GM18520 (cell line): ENCODE results near the gene AGPAT3.

Source experiments
- ATAC-seq: cut with Tn5 transposase; IDR thresholded peaks from one replicate; pipeline ENCODE4 v1.9.1; 2021; ENCODE audit not compliant: unreplicated experiment

Gene AGPAT3

DNA sequence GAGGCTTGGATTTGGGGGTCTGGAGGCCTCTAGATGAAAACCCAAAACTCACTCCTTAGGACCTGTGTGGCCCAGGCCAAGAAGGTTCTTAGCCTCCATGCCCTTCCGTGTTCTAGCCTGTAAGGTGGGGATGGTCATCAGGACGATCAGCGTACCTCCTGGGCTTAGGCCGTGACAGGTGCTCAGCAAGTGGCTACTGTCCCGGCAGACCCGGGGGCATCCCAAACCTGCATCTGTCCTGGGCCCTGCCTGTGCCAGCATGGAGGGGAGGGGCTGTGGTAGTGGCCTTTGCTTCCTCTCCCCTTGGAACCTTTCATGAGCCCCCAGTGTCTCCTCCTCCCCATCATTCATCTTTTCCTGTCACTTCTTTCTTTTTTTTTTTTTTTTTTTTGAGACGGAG, 124.4 kb downstream of the AGPAT3 start:
- ATAC-seq: no peak

DNA sequence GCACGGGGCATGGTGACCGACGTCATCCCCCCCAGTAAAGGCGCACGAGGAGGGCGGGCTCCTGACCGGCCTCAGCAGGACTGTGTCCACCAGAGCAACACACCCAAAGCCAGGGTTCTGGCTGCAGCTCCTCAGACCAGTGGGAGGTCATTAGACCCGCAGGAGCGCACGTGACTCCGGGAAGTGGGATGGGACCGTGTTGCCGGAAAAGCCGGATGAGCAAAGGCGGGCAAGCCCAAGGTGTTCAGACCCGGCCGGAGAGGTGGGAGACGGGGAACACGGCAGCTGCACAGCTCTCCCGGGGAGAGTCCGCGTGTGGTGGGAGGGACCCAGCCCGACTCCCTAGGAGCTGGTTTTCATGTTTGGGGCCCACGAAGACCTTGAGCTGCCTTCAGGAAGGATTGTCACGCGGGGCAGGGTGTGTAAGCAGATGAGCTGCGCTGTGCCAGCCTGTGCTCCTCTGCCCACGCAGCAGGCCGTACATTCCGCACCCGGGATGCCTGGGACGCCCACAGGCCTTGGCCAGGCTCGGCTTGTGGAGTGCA, 126.5 kb downstream of the AGPAT3 start:
- ATAC-seq: no peak

DNA sequence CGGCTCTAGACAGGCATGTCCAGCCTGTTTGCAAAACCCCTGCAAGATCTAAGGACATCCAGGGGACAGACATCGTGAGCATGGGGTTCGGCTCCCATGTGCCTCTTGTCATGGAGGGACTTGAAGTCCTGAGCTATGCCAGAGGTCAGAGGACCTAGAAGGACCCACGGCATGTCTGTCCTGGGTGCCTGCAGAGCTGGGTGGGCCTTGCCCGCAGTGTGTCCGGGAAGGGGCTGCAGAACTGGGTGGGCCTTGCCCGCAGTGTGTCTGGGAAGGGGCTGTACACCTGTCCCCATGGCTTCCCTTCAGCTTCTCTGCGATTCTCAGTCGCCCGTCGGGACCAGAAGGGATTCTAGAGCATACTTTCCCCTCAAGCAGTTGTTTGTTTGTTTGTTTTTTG, 127.1 kb downstream of the AGPAT3 start:
- no peak for ATAC-seq

DNA sequence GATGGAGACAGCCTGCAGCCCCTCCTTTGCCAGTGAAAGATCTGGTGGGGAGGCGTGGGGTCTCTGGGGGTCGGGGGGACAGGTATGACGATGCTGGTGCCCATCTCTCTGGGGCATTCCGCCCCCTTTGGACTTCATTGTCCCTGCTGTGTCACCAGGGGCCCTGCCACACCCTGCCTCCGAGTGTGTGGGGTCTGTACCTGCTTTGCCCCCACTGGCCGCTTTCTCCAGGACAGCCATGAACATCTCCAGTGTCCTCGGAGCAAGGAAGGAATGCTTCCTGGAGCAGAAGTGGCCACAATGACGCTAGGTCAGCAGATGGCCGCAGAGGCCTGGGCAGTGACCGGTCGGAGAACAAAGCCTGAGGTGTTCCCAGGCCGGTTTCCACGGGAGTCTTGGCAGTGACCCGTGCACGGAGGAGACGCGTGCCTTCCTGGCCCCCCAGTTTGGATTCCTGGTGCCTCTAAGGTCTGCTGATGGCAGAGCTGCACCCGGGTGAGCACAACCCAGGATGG, 128.5 kb downstream of the AGPAT3 start:
- ATAC-seq: no peak

DNA sequence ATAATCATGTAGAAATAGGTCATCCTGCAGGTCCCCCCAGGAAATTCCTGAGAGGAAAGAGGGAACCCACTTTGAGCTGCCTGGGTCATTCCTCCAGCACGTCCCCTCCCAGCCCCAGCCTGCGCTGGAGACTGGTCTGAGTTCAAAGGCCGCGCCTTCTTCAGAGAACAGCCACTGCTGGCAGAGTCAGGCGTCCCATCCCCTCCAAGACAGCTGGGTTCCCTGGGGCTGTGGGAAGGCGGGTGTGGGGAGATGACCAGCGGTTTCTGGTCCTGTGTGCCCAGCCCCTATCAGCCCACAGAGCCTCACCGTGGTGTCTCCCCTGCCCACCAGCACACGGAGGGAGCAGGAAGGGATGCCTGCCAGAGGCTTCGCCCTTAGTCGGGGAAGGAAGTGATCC, 129.1 kb downstream of the AGPAT3 start:
- ATAC-seq: no peak

DNA sequence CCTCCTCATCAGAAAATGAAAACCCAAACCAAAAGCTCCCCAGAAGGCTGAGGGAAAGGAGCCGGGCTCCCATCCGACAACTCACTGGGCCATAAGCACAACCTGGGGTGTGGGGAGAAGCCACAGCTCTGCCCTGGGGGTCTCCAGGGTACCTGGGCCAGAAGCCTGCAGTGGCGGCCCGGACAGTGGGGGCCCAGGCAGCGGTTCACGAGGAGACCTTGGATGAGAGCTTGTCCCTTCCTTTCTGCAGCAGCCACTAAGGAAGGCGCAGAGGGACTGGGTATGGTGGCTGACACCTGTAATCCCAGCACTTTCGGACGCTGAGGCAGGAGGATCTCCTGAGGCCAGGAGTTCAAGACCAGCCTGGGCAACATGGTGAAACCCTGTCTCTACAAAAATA, 129.6 kb downstream of the AGPAT3 start:
- ATAC-seq: no peak

DNA sequence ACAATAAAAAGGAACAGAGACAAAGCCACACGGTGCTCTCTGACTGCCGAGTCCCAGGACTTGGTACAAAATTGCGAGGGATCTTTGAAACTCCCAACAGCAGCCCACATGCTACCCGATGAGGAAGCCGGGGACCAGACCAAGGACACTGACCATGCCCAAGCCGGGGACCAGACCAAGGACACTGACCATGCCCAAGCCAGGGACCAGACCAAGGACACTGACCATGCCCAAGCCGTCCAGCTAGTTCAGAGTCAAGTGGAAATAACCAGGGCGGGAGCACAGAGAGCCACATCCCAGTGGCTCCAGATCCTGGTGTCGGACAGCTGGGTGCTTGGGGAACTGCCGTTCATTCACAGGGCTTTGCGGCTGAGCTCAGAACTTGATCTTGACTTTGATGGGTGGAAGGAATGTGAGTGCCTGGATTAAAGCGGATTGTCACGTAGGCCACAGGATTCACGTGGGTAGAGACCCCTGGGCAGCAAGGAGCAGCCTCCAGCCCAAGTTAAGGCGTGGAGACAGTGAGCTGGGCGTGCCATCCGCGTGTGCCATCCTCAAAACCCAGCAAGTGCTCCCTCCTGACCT, 130.6 kb downstream of the AGPAT3 start:
- ATAC-seq: no peak

DNA sequence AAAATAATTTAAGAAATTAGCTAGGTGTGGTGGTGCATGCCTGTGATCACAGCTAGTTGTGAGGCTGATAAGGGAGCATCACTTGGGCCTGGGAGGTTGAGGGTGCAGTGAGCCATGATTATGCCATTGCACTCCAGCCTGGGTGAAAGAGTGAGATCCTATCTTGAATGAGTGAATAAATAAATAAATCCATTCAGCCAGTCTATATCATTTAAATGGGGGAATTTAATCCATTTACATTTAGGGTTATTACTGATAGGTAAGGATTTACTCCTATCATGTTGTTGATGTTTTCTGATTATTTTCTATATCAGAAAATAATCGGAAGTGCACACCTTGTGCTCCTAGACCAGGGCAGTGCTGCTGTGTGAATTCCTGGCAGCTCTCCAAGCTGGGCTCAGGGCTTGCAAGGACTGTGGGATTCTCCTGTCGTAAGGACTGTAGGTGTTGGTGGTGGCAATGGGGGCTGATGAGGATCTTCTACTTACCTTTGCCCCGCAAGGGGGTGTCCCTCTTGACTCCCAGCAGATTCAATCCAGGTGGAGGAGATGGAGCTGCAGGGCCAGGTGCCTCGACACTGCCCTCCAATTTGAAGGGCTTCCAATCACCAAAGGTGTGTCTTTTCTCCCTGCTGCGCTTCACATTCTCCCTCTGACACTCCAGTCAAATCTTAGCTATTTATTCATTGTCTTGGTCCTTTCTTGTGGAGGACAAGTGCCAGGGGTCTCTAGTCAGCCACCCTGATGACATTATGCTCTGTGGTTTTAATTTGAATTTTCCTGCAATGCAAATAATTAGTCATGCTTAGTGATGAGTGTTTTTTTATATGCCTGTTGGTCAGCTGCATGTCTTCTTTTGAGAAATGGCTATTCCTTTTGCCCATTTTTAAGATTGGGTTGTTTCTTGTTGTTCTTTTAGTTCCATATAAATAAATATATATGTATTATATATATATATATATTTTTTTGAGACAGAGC, 133.0 kb downstream of the AGPAT3 start:
- no peak for ATAC-seq

DNA sequence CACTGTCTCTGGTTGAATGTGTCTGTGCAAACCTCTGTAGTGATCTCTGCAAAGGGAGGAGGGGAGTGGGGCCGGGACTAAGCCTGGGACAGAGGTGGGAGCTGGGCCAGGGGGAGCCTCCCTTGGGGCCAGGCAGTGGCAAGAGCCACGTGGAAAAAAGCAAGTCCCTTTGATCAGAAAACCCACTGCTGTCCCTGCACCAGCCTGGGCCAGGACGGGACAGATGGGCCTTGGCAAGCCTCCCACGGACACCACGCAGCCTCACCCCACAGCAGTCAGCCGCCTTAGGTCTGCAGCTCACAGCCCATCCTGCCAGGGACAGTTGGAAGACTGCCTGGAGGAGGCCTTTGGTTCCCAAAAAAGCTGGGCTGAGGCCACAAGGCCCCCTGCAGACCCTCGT, 135.3 kb downstream of the AGPAT3 start:
- no peak for ATAC-seq

DNA sequence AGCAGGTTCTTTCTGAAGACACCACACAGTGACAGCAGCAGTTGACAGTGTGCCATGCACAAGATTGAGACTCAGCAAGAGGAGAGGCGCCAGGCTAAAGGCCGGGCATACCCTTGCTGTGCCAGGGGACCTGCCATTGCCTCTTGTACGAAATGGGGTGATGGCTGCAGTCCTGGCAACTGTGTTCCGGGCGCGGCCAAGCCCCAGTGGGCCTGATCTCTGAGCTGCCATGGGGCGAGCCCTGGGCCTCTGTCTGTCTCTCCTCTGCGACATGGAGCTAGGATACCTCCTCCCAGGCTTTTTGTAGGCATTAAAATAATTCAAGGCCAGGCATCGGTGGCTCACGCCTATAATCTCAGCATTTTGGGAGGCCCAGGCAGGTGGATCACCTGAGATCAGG, 137.5 kb downstream of the AGPAT3 start:
- no peak for ATAC-seq

DNA sequence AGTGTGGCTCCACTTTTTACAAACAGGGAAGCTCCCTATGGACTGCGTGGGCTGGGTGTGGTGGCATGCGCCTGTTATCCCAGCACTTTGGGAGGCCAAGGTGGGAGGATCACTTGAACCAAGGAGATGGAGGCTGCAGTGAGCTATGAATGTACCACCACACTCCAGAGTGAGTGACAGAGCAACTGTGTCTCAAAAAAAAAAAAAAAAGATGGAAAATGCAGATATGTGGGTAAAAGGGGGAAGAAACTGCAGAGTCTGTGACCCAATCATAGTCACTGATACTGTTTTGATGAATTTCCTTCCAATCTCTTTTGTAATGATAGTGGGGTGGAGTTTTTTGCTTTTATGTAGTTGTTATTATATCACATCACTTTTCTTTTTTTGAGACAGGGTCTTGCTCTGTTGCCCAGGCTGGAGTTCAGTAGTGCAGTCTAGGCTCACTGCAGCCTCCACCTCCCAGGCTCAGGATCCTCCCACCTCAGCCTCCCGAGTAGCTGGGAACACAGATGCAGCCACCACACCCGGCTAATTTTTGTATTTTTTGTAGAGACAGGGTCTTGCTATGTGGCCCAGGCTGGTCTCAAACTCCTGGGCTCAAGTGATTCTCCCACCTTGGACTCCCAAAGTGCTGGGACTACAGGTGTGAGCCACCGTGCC, 138.4 kb downstream of the AGPAT3 start:
- ATAC-seq: no peak

DNA sequence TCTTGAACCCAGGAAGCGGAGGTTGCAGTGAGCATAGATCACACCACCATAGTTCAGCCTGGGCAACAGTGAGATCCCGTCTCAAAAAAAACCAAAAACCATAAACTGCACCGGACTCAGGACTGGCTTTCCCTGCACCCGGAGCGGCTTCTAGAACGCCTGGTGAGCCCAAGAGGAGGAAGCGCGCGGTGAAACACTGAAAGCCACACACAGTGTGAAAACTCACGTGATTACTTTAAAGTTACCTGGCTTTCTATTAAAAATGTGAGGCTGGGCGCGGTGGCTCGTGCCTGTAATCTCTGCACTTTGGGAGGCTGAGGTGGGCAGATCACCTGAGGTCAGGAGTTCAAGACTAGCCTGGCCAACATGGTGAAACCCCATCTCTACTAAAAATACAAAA, 140.0 kb downstream of the AGPAT3 start:
- ATAC-seq: no peak

DNA sequence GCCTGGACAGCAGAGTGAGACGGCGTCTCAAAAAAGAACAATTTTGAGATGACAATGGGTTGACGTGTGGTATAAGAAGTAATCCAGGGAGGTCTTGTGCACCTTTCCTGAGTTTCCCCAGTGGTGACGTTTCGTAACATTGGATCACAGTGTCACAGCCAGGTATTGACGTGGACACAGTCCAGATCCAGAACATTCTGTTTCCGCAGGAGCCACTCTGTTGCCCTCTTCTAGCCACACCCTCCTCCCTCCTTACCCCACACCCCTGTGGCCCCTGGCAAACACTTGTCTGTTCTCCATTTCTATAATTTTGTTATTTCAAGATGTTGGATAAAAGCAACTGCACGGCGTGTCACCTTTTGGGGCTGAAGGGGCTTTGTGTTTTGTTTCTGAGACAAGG, 140.6 kb downstream of the AGPAT3 start:
- ATAC-seq: no peak

DNA sequence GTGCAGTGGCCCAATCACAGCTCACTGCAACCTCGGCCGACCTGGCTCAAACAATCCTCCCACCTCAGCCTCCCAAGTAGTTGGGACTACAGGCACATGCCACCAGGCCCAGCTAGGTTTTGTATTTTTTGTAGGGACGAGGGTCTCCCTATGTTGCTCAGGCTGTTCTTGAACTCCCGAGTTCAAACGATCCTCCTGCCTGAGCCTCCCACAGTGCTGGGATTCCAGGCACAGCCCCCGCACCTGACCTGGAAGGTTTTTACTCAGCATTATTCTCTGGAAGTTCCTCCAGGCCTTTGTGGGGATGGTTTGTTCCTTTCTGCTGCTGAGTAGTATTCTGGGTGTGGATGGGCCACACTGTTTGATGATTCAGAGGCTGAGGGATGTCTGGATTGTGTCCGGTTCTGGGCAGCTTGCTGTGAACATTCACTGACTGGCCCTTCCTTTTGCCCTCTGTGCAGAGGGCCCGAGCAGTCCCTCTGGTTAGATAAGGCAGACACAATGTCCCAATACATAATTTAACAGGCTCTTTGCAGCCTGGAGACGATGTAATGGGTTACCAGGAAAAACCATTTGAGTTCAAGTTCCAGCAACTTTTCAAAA, 141.1 kb downstream of the AGPAT3 start:
- ATAC-seq: no peak

DNA sequence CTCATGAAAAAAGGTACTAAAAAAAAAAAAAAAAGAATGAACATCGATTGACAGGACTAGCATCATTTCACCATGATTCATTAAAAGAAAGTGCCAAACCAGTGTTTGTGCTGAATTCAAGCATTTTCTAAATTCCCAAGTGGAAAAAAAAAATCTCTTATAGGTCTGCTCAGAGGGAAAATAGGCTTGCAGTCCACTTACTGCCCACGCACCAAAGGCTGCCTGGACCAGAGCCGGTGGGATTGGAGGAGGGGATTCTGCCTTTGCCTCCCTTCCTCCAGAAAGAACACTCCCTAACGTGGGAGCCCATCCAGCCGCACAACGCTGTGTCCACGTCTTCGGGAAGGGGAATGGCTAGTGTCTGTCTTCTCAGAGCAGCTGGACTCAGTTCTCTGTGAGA, 141.6 kb downstream of the AGPAT3 start:
- no peak for ATAC-seq

DNA sequence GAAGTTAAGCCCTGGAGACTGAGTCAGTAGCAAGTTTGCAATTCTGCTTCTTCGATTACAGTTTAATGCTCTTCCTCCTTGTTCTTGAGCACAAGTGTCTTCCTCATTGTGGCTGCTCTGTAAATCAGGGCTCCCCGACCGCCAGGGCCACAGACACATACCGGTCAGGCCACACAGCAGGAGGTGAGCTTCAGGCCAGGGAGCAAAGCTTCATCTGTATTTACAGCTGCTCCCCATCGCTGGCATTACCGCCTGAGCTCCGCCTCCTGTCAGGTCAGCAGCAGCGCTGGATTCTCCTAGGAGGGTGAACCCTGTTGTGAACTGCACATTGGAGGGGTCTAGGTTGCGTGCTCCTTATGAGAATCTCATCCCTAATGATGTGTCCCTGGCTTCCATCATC, 145.4 kb downstream of the AGPAT3 start:
- ATAC-seq: no peak

DNA sequence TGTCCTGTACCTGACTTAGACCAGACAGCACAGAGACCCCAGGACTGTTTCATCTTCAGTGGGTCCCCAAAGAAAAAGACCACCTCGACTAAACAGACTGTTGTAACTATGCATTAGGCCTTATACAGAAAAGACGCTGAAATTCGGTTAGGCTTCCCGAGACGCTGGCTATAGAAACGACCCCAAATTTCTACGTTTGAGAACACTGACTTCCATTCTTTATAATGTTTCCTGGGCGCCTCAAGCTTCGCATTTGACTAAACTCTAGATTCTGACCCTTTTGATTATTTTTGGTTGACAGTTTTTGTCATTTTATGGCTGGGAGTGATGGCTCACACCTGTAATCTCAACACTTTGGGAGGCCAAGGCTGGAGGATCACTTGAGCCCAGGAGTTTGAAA, 146.1 kb downstream of the AGPAT3 start:
- no peak for ATAC-seq

DNA sequence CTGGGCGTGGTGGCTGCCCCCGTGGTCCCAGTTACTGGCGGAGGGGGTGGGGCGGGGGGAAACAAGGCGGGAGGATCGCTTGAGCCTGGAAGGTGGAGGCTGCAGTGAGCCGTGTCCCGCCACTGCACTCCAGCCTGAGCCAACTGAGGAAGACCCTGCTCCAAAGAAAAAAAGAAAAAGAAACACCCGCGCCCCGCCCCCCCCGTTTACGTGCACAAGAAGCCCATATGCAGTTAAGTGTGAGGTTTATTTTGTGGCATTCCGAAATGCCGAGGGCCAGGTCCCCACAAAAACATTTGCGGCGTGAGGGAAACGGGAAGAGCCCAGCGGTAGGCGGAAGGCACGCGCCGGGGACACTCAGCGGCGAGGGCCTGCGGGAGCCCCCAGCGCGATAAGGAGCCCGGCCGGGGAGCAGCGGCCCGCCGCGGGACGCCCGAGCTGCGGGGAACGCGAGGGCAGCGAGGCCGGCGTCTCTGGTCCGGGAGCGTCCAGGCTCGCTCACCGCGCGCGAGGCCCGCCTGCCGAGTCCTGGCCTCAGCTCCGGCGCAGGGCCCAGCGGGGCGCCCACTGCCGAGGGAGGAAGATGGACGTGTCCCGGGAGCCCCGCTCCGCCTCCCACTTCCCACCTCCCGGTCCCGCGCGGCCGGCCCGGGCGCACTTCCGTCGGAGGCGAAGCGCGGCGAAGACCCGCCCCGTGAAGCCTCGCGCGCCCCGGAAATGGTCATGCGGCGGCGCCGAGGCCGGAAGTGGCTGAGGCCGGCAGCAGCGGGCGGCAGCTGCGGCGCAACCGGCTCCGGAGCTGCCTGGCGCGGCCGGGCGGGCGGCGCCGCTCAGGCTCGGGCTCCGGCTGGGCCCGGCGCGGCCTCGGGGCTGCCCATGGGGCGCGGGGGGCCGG, 146.8 kb downstream of the AGPAT3 start, which contains the start of gene TRAPPC10:
Gene TRAPPC10, plus strand, starts transcription at position 731 of the 895 bp plus-strand sequence. CDS start 185 bp downstream, outside the sequence.
- peak; percentile 64 for ATAC-seq

DNA sequence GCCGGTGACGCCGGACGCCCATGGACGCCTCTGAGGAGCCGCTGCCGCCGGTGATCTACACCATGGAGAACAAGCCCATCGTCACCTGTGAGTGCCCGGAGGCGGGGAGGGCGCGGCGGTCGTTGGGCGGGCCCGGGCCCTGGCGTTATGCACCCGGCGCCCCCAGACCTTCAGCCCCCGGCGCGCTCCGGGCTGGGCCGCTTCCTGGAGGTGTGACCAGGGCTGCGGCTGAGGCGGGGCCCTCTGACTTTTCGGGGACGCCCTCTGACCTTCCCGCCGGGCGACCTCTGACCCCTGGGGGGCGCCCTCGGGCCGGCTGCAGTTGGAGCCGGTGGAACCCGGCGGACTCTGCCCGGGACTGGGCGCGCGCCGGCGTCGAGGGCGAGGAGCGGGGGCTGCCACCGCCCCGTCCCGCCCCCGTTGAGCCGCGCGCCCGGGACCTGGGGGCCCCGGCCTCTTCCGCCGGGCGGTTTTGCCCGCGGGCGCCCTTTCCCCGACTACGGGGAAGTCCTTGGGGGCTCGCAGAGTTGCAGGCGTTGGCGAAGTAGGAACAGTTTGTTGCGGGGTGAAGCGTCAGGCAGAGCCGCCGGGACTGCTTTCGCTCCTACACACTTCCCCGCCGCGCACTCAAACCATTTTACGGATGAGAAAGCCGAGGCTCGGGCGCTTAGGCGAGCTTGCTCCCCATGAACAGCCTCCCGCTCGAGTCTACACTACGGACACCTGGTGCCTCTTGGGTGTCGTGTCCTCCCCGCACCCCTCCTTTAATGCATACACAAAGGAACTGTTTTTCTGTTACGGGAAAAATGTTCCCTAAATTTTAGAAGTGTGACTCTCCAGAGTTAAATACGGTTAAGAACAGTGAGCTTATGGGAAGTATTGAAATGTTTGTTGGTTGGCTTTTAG, 147.7 kb downstream of the AGPAT3 start:
- peak; percentile 61 for ATAC-seq
